Activated naive CD4-positive, alpha-beta T cell treated with anti-CD3 and anti-CD28 coated beads, Interleukin-2, amount 50 U/mL, for 72 hours (primary cell): Measurements from ENCODE around the gene LYL1. TPM values are rescaled to one million over a fixed set of nuclear protein-coding genes. Genes with fewer than 3 reads are reported as not detected.

Experiments
- ATAC-seq, 2 donors: fragments of 150-1000 bp; cut with Tn5 transposase; 2 replicates each; pipeline ENCODE4 v1.10.0; 2021; ENCODE audit warnings: mild to moderate bottlenecking in 2 of 2, moderate library complexity in 2 of 2
- DNase-seq, 2 donors: peaks; one replicate each; pipeline ENCODE4 v3.0.0; 2021 to 2022; ENCODE audit warnings: low spot score in 2 of 2
- H3K27ac Mint-ChIP-seq, 2 donors: one replicate each; pipeline ENCODE4 v1.8.0; 2022; ENCODE audit warnings: mild to moderate bottlenecking in 2 of 2, mixed read lengths in 2 of 2
- H3K36me3 Mint-ChIP-seq, 2 donors: one replicate each; pipeline ENCODE4 v1.8.0; 2022; ENCODE audit warnings: mixed read lengths in 2 of 2
- H3K9me3 Mint-ChIP-seq, 2 donors: one replicate each; pipeline ENCODE4 v1.8.0; 2022; ENCODE audit warnings: mixed read lengths in 2 of 2
- total RNA-seq, 2 donors: library from RNA; stranded (reverse); gene quantifications; one replicate each; pipeline ENCODE4 v1.2.3, GENCODE V29; 2022

Gene LYL1
- total RNA-seq, 2 donors from 2014 or later: 0.71 to 3.2 TPM

GRCh38 chr19:13074378-13074777, 28.3 kb downstream of the LYL1 start:
- H3K27ac Mint-ChIP-seq: no peak overlapping the region
- H3K9me3 Mint-ChIP-seq: no peaks in the 10 kb centered on the region
- ATAC-seq: no peak
- no peaks in the 10 kb centered on the region for H3K36me3 Mint-ChIP-seq
- no peak for DNase-seq

GRCh38 chr19:13073263-13073662, 29.4 kb downstream of the LYL1 start:
- ATAC-seq: no peak
- Mint-ChIP-seq H3K9me3 (no peaks in the 10 kb centered on the region), H3K36me3 (no peaks in the 10 kb centered on the region), H3K27ac (peak overlapping the region in 1 of 2 donors; percentile 52)
- no peak for DNase-seq

DNA sequence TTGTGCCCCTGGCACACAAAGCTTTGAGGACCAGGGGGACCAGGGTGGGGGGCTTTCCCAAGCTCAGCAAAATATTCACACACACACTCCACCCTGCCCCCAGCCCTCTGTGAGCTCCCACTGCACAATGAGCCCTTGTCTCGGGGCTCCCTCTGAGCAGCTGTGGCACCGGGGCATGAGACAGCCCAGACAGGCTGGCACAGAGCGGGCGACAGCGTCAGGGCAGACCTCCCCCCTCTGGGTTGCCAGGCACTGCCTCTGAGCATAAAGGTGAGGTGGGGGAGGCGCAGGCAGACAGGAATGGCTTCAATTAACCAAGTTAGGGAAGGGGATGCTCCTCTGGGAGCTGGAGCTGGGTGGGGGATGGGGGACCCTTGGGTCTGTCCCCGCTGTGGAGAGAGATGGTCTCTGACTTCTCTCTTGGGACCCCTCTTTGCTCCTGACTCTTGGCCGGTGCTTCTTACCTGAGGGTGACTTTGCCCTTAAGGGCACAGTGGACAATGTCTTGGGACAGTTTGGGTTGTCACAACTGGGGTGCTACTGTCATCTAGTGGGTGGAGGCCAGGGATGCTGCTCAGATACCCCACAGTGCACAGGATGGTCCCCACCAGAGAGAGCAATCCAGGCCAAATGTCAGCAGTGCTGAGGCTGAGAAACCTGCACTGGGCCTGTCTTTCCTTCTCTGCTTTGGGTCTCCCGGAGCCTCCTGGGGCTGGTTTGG, 30.3 kb downstream of the LYL1 start:
- DNase-seq: no peak
- no peak overlapping the region for H3K27ac Mint-ChIP-seq
- H3K36me3 Mint-ChIP-seq: no peaks in the 10 kb centered on the region
- no peak for ATAC-seq
- H3K9me3 Mint-ChIP-seq: no peaks in the 10 kb centered on the region

DNA sequence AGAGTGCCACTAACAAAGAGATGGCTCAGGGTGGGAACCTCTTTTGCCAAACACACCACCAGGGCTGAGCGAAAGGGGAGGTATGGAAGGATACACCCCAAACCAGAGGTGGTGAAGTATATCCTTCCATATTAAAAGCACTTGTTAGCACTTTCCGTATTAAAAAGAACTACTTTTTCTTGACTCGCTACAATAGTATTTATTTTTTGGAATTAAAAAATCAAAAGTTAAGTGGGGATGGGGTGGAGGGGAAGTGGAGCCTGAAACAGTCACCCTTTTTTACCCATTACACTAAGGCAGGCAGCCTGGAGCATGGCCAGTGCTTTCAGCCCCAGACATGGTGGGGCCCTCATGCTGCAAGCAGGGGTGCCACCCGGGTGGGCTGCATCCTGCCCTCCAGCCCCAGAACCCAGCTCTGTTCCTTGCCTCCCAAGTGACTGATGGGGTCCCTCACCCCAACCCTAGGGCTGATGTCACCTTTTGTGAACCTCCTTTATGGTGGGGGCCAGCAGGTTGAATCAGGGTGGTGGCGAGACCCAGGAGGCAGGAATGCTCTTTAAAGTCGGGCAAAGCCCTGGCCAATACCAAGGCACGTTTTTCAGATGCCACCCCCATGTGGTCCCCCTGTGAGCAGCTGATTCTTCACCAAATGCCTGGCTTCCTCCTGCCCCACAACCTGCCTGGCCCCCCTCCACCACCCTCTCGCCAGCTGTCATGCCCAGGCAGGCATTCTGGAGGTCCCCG, 31.0 kb downstream of the LYL1 start:
- DNase-seq: no peak
- no peaks in the 10 kb centered on the region for H3K36me3 Mint-ChIP-seq
- ATAC-seq: no peak
- H3K27ac Mint-ChIP-seq: no peak overlapping the region
- H3K9me3 Mint-ChIP-seq: no peaks in the 10 kb centered on the region

DNA sequence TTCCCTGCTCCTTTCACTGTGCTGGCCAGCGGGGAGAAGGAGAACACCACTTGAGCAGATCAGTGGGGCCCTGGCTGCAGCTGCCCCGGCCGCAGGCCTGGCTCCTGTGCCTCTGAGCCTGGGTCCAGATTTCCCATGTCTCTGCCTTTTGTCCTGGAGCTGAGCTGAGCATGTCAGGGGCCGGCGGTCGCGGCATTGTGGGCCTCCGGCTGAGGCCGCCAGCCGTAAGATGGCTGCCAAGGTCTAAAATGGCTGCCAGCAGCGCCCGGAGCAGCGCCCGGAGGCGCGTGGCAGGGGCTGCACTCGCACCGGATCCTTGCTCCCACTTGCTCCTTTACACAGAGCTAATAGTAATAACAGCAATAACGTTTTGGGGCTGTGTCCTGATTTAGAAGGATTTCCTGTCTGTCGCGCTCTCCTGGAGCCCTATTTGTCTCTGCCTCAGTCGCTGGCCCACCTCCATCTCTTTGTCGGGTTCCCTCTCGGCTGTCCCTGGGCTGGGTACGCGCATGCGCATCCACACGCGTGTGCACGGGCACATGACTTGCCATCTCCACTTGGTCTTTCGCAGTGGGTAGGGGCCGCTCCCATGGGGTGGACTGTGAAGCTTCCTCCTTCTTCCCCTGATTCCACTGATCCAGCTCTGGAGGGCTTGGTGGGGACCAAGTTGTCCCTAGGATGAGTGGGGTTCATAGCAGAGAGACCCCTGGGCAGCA, 32.1 kb downstream of the LYL1 start:
- Mint-ChIP-seq H3K9me3 (no peaks in the 10 kb centered on the region), H3K27ac (no peak overlapping the region), H3K36me3 (no peaks in the 10 kb centered on the region)
- DNase-seq (no peak), ATAC-seq (no peak)

DNA sequence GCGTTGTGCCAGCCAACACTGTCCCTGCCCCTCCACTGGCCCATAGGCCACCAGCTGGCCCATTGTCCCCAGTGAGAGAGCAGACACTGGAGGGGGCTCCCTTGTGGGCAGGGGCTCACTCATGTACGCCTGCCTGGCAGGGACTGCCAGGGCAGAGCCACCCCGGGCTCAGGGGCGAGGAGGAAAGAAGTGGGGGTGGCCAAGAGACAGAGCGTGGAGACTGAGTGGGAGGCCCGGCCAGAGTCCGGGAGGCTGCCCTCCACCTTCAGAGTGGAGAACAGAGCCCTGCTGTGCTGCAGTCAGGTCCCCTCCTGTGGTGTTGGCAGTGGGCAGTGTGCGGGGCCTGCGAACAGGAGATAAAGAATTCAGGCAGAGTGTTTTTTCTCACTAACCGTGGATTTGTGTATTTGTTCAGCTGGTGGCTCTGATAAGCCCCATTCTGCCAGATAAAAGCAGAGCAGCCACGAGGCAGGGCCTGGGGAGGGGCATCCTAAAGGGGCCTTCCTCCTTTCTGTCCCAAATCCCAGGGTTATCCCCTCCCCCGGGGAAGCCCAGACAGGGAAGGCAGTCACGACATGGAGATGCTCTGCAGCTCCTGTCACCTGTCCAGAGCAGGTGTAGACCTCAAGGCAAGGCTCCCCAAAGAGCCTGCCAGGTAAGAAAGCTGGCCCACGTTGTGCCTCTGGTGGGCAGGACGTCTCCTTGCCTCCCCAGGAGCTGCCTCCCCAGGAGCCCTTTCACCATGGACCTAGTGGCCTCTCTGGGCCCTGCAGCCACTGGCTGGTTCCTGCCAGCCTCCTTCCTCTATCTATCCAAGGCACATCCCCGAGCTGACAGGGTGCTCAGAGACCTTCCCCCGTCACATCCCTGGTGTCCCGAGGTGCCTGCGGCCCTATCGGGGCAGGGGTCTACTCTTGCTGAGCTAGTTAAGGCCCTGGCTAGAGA, 33.0 kb downstream of the LYL1 start:
- Mint-ChIP-seq H3K27ac (no peak overlapping the region), H3K9me3 (no peaks in the 10 kb centered on the region), H3K36me3 (no peaks in the 10 kb centered on the region)
- no peak for ATAC-seq
- DNase-seq: no peak

DNA sequence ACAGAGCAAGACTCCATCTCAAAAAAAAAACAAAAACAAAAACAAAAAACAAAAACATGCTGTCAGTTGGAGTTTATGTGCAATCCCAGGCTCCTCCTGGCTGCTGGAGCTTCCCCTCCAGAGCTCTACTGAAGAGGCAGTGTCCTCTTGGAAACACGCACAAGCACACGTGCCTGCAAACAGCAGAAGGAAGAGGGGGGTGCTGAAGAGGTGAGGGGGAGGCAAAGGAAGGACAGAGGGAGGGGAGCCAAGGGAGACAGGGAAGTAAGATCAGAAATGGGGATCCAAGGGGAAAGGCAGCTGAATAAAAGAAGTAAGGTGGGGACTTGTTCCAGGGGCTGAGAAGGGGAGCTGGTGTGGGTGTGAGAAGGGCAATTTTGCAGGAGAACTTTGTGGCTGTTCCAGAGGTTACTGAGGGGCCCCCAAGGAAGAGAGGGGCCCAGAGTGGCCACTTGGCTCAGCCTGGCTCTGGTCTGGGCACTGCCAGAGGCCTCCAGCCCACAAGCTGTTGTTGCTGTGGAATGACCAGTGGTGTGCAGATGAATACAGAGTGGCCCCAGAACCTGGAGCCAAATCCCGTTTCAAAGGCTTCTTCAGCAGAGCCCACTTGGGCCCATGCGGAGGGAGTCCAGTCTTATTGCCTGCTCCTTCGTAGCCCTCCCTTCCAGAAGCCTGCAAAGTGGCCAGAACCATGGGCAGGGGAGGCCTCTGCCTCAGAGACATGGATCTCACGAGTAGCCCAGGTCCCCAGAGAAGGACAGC, 34.4 kb downstream of the LYL1 start:
- peak overlapping the region in 1 of 2 donors; percentile 82 for H3K27ac Mint-ChIP-seq
- no peaks in the 10 kb centered on the region for H3K9me3 Mint-ChIP-seq
- no peak for ATAC-seq
- DNase-seq: no peak
- no peaks in the 10 kb centered on the region for H3K36me3 Mint-ChIP-seq

- ATAC-seq: no peak
- Mint-ChIP-seq H3K27ac (no peak overlapping the region), H3K9me3 (no peaks in the 10 kb centered on the region), H3K36me3 (no peaks in the 10 kb centered on the region)
- DNase-seq: no peak
Measured at GRCh38 chr19:13066933-13067807, 35.5 kb downstream of the LYL1 start.

- H3K36me3 Mint-ChIP-seq: no peaks in the 10 kb centered on the region
- DNase-seq (no peak), ATAC-seq (no peak)
- H3K9me3 Mint-ChIP-seq: no peaks in the 10 kb centered on the region
- H3K27ac Mint-ChIP-seq: no peak overlapping the region
Measured at GRCh38 chr19:13066226-13066625, 36.4 kb downstream of the LYL1 start.

- no peaks in the 10 kb centered on the region for H3K36me3 Mint-ChIP-seq
Measured at GRCh38 chr19:13064092-13064489, 38.6 kb downstream of the LYL1 start.

GRCh38 chr19:13063461-13064091, 39.1 kb downstream of the LYL1 start:
- H3K9me3 Mint-ChIP-seq: no peaks in the 10 kb centered on the region
- no peak for DNase-seq
- no peak for ATAC-seq
- no peak overlapping the region for H3K27ac Mint-ChIP-seq
- no peaks in the 10 kb centered on the region for H3K36me3 Mint-ChIP-seq

More at GRCh38 chr19:13064092-13064489, 38.6 kb downstream of the LYL1 start:
- no peak for DNase-seq
- Mint-ChIP-seq H3K9me3 (no peaks in the 10 kb centered on the region), H3K27ac (no peak overlapping the region)
- no peak for ATAC-seq

DNA sequence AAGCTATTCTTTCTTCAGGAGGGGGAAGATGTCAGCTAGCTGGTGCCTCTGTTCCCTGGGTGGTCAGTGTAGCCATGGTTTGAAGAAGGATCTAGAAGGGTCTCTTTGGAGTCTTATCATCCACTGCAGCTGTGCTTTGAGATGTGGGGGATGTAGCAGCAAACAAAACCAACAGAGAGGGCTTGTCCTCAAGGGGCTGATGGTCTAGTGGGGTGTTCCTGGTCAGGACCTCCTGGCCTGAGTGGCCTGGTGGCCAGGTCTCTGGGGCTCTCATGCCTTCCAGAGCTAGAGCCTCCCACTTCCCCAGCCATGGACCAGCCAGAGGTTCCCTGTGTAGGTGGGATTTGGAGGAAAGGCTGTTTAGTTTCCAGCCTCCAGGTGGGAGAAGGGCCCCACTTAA, 40.3 kb downstream of the LYL1 start:
- ATAC-seq: no peak
- H3K27ac Mint-ChIP-seq: no peak overlapping the region
- H3K36me3 Mint-ChIP-seq: no peaks in the 10 kb centered on the region
- no peak for DNase-seq
- no peaks in the 10 kb centered on the region for H3K9me3 Mint-ChIP-seq

DNA sequence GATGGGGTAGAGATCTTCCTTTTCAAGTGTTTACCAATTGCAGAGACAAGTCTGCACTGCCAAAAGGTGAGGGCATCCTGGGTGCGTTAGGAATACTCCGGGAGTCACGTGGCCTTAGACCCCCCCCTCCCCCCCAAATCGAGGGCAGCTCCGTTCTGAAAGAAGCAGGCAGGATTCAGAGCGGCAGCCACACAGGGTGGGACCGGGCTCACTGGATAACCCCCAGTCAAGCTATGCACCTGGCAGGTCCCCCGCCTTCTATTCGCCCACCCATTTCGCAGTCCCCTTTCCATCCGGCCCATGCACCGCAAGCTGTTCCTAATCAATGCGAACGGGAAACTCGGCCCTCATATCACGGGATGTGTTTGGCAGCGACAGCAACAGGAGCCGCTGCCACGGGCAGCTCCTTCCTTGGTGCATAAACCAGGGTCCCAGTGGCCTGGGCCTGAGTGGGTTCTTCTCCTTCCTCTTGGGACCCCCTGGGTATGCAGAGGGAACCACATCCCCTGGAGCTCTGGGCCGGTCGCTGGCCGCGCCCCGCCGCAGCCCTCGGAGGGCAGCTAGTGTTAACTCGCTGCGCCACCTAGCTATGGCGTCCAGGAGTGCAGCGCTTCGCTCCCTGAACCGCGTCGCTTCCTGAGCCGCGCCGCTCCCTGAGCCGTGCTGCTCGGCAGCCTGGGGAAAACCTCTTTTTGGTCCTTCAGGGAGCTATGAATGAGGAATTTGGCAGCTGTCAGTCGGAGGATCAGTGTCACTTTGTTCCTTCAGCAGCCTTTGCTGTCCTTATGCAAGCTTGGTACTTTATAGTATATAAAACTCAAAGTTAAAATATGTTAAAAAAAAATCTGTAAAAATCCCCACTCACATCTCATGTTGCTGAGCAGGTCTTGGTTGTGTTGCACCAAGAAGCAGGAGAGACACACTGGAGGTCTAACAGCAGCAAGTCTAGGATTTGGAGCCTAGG, 41.4 kb downstream of the LYL1 start:
- ATAC-seq (peak; percentile 97 to 98), DNase-seq (peak; percentile 77 to 85)
- no peak overlapping the region for H3K27ac Mint-ChIP-seq
- no peaks in the 10 kb centered on the region for H3K36me3 Mint-ChIP-seq
- no peaks in the 10 kb centered on the region for H3K9me3 Mint-ChIP-seq
